NB4 (cell line): Measurements from ENCODE around the gene SLC39A5.

Experiments
- CTCF ChIP-seq: IDR thresholded peaks from one replicate; pipeline ENCODE4 v1.5.1; 2012; ENCODE audit warnings: low read depth, low read length
- MYC ChIP-seq: IDR thresholded peaks from 2 replicates; pipeline ENCODE4 v1.6.1; 2011; ENCODE audit warnings: low read depth, low read length
- POLR2A ChIP-seq: IDR thresholded peaks from 2 replicates; pipeline ENCODE4 v1.6.1; 2011; ENCODE audit warnings: mild to moderate bottlenecking; ENCODE audit not compliant: insufficient read length; ENCODE audit errors: extremely low read depth
- TF ChIP-seq, protein P1 (sequence below): IDR thresholded peaks from 2 replicates; pipeline ENCODE4 v1.6.1; 2011; ENCODE audit warnings: low read depth, low read length

GRCh38 chr12:56197921-56198635, 31.8 kb upstream of the SLC39A5 start:
- TF ChIP-seq CTCF (no peak), MYC (no peak), POLR2A (no peak)
- TF ChIP-seq, protein P1, sequence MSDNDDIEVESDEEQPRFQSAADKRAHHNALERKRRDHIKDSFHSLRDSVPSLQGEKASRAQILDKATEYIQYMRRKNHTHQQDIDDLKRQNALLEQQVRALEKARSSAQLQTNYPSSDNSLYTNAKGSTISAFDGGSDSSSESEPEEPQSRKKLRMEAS = no peak
